Naive thymus-derived CD4-positive, alpha-beta T cell (primary cell): ENCODE results near the gene TOMM7. TPM values are rescaled to one million over a fixed set of nuclear protein-coding genes. Genes with fewer than 3 reads are reported as not detected.

Source experiments
- ATAC-seq: fragments of 150-1000 bp; cut with Tn5 transposase; 2 replicates; pipeline ENCODE4 v1.10.0; 2021; ENCODE audit warnings: mild to moderate bottlenecking, moderate library complexity
- CTCF ChIA-PET: fragments of 350-600 bp; sonication (Branson Sonifier 250); formaldehyde crosslinking; loops from one replicate; lab custom pipeline; 2021; ENCODE audit warnings: antibody characterized with exemption; lab: Charles Lee
- POLR2A ChIA-PET: fragments of 350-600 bp; sonication (Branson Sonifier 250); formaldehyde crosslinking; loops from one replicate; lab custom pipeline; 2021; ENCODE audit warnings: antibody characterized with exemption, inconsistent platforms; lab: Charles Lee
- DNase-seq, 9 donors: peaks; one replicate each; pipeline versions ENCODE4 v3.0.0 to v3.0.0-alpha.2; 2020 to 2022; ENCODE audit warnings: mixed read lengths in 1 of 9
- H3K27ac ChIP-seq: one replicate; pipeline ENCODE4 v1.7.0; 2013; ENCODE audit warnings: mild to moderate bottlenecking, low read depth, low read length, moderate library complexity
- H3K27me3 ChIP-seq, 2 donors: one replicate each; pipeline ENCODE4 v1.7.0; 2013; ENCODE audit warnings: low read length in 2 of 2, mild to moderate bottlenecking in 2 of 2, moderate library complexity in 2 of 2; ENCODE audit not compliant: control insufficient read depth in 2 of 2, insufficient read depth in 2 of 2
- H3K36me3 ChIP-seq, 3 experiments: 1 replicate in 2 of 3; 2 replicates in 1 of 3; pipeline ENCODE4 v1.7.0; 2013; ENCODE audit warnings: low read length in 3 of 3, mild to moderate bottlenecking in 3 of 3, moderate library complexity in 1 of 3; ENCODE audit not compliant: insufficient read depth in 3 of 3, control insufficient read depth in 2 of 3
- H3K4me1 ChIP-seq, 2 donors: one replicate each; pipeline ENCODE4 v1.7.0; 2013; ENCODE audit warnings: low read length in 2 of 2, mild to moderate bottlenecking in 2 of 2, moderate library complexity in 1 of 2; ENCODE audit not compliant: control insufficient read depth in 2 of 2, insufficient read depth in 2 of 2
- H3K4me3 ChIP-seq: 2 replicates; pipeline ENCODE4 v1.7.0; 2013; ENCODE audit warnings: mild to moderate bottlenecking, low read length
- H3K9me3 ChIP-seq, 3 experiments: 1 replicate in 2 of 3; 2 replicates in 1 of 3; pipeline ENCODE4 v1.7.0; 2013; ENCODE audit warnings: low read length in 3 of 3; ENCODE audit not compliant: control insufficient read depth in 2 of 3
- H3K27ac Mint-ChIP-seq, 9 donors: one replicate each; pipeline ENCODE4 v1.8.0; 2020 to 2022; ENCODE audit warnings: mixed read lengths in 9 of 9, mild to moderate bottlenecking in 8 of 9, moderate library complexity in 5 of 9, inconsistent platforms in 2 of 9
- H3K27me3 Mint-ChIP-seq, 5 donors: one replicate each; pipeline ENCODE4 v1.8.0; 2021 to 2022; ENCODE audit warnings: mixed read lengths in 5 of 5, mild to moderate bottlenecking in 1 of 5
- H3K36me3 Mint-ChIP-seq, 5 donors: one replicate each; pipeline ENCODE4 v1.8.0; 2020 to 2022; ENCODE audit warnings: mixed read lengths in 5 of 5, mild to moderate bottlenecking in 3 of 5, inconsistent platforms in 1 of 5
- H3K4me1 Mint-ChIP-seq, 7 donors: one replicate each; pipeline ENCODE4 v1.8.0; 2020 to 2022; ENCODE audit warnings: mixed read lengths in 7 of 7, mild to moderate bottlenecking in 3 of 7, inconsistent platforms in 1 of 7
- H3K4me3 Mint-ChIP-seq, 10 donors: one replicate each; pipeline ENCODE4 v1.8.0; 2020 to 2022; ENCODE audit warnings: mild to moderate bottlenecking in 10 of 10, mixed read lengths in 10 of 10, moderate library complexity in 6 of 10, inconsistent platforms in 2 of 10
- H3K9me3 Mint-ChIP-seq, 11 donors: one replicate each; pipeline ENCODE4 v1.8.0; 2020 to 2022; ENCODE audit warnings: mixed read lengths in 11 of 11, mild to moderate bottlenecking in 4 of 11, inconsistent platforms in 1 of 11, moderate library complexity in 1 of 11
- intact Hi-C, 2 donors: fragments of 100-400 bp; cut with micrococcal nuclease; formaldehyde crosslinking; loops; one replicate each; pipeline ENCODE4 v1.15.1; 2023
- polyA plus RNA-seq, 2 donors: library from polyadenylated mRNA; unstranded; fragments of 300-500 nt; fragmentation: Illumina TruSeq; gene quantifications; one replicate each; pipeline ENCODE4 v1.2.3, GENCODE V29; 2021
- total RNA-seq, 6 experiments: library from RNA in 5 of 6; stranded (reverse) in 5 of 6; gene quantifications; 1 replicate in 5 of 6; 2 replicates in 1 of 6; pipeline ENCODE4 v1.2.3 and lab custom pipeline; 2021 to 2026

The TOMM7 gene
- total and polyA plus RNA-seq, 7 experiments from 2014 or later: 302 to 737 (median 498) TPM

DNA sequence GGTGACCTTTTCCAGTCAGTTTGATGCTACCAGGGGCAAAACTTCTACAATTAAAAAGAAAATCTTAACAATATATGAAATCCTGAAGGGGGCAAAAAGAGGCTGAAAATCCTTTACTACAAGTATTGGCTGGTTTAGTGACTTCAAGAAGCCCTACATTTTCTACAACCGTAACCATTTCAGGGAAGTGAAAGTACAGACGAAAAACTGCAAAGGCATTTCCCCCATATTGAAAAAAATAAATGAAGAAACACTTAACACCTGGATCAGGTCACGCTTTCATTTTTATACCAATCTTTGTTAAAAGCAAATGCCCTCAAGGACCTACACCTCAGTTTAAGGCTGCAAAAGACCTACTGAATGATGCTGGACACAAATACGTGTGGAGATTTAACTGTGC lies 57.0 kb downstream of the TOMM7 start:
- Mint-ChIP-seq H3K9me3 (peaks cover 0 to 2% (median 0%) of the 10 kb centered on the region in 11 donors), H3K4me1 (no peaks in the 10 kb centered on the region), H3K27ac (no peak overlapping the region), H3K4me3 (no peak overlapping the region), H3K36me3 (no peaks in the 10 kb centered on the region), H3K27me3 (peaks cover 45 to 59% (median 47%) of the 10 kb centered on the region in 5 donors)
- CTCF ChIA-PET: no interaction called here
- POLR2A ChIA-PET: no interaction called here
- no peak for DNase-seq
- no peak overlapping the region for H3K4me3 ChIP-seq
- no peaks in the 10 kb centered on the region for H3K9me3 ChIP-seq
- no peaks in the 10 kb centered on the region for H3K36me3 ChIP-seq
- H3K27ac ChIP-seq: no peak overlapping the region
- ATAC-seq: no peak
- no peaks in the 10 kb centered on the region for H3K4me1 ChIP-seq
- intact Hi-C loops: no loop called here
- no peaks in the 10 kb centered on the region for H3K27me3 ChIP-seq

Other genes with a start within 250 kb of the TOMM7 start
- gene IL6, start 95.6 kb downstream of the TOMM7 start, total RNA-seq: 1 to 10 TPM in 2 of 5 experiments, under 1 TPM in 1, not detected in 2; 0.64 to 3.0 (median 1.0) TPM
- gene IL6, start 95.6 kb downstream of the TOMM7 start, polyA plus RNA-seq: under 1 TPM in 1 of 2 donors, not detected in 1; 0.73 TPM
- 10 to 100 TPM; 14.2 to 67.0 (median 18.3) TPM for gene HYCC1, start 191.3 kb upstream of the TOMM7 start, total RNA-seq
- gene HYCC1, start 191.3 kb upstream of the TOMM7 start, polyA plus RNA-seq: 10 to 100 TPM in 1 of 2 donors, 1 to 10 TPM in 1; 9.0 to 14.9 TPM